Fibroblast of mammary gland (primary cell): ENCODE results near the gene GALNT7.

Experiments
- DNase-seq: peaks from one replicate; pipeline ENCODE4 v3.0.0-alpha.2; 2010; ENCODE audit warnings: low read depth
- H3K4me3 ChIP-seq: 2 replicates; pipeline ENCODE4 v1.5.1; 2011; ENCODE audit warnings: low read depth, mild to moderate bottlenecking, low read length, moderate library complexity; ENCODE audit not compliant: control insufficient read depth
- TF ChIP-seq, protein P1 (sequence below): conservative IDR thresholded peaks from 2 replicates; pipeline ENCODE4 v1.5.1; 2011; ENCODE audit warnings: low read depth, low read length, inconsistent platforms; ENCODE audit not compliant: control insufficient read depth, insufficient read depth

The GALNT7 gene

DNA sequence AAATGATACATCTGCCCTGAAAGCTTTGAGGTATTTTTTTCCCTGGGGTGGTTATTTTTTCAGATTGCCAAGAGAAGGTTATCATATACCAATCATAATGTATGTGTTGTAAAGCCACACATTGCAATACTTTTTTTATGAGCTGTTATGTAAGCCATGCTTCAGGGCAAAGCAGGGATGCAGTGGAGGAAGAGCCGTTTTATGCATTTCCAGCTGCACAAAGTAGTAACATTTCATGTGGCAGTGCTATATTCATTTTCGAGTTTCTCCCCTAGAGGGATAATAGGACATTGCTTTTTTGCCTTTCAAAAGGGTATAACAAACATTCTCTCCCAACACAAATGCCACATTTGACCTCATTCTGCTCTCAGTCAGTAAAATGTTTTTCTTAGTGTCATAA lies 68.5 kb downstream of the GALNT7 start:
- no peak for DNase-seq
- TF ChIP-seq, protein P1, sequence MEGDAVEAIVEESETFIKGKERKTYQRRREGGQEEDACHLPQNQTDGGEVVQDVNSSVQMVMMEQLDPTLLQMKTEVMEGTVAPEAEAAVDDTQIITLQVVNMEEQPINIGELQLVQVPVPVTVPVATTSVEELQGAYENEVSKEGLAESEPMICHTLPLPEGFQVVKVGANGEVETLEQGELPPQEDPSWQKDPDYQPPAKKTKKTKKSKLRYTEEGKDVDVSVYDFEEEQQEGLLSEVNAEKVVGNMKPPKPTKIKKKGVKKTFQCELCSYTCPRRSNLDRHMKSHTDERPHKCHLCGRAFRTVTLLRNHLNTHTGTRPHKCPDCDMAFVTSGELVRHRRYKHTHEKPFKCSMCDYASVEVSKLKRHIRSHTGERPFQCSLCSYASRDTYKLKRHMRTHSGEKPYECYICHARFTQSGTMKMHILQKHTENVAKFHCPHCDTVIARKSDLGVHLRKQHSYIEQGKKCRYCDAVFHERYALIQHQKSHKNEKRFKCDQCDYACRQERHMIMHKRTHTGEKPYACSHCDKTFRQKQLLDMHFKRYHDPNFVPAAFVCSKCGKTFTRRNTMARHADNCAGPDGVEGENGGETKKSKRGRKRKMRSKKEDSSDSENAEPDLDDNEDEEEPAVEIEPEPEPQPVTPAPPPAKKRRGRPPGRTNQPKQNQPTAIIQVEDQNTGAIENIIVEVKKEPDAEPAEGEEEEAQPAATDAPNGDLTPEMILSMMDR, result no peak

DNA sequence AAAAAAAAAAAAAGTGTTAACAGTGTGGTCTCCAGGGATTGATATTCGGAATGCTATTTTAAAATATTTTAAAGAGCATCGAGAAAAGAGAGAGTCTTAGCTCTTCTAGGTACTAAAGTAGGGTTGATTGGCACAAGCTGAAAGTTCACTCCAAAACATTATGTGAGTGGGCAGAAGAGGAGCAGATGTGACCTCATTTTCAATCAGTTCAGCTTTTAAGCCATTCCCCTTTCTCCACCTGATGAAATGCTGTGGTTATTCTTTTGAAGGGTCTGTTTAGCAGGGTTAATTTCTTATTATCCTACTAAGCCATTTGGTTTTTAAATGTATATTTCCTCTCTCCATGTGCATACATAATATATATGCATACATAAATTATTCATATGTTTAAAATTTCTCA lies 69.2 kb downstream of the GALNT7 start:
- DNase-seq, result no peak
- TF ChIP-seq, protein P1, result no peak
- no peak overlapping the region for H3K4me3 ChIP-seq

More for the DNA sequence above, 68.5 kb downstream of the GALNT7 start:
- H3K4me3 ChIP-seq, result no peak overlapping the region

DNA sequence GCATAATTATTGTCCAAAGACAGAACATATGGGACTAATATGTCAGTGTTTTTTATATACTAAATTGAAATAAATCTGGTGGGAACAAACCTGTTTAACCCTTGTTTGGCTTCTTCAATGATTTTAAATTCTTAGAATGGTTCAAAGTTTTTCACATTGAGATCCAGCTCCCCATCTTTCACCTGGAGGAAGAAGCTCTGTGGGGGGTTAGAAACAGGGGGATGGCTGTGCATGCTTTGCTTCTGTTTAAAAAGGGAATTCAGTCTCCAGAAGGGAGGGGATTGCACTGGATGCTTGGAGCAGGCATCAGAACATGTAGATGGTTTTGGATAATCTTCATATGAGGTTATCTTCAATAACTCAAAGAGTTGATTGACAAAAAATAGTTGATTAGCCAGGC lies 72.1 kb downstream of the GALNT7 start:
- DNase-seq, result no peak
- TF ChIP-seq, protein P1, result no peak
- H3K4me3 ChIP-seq, result no peak overlapping the region

DNA sequence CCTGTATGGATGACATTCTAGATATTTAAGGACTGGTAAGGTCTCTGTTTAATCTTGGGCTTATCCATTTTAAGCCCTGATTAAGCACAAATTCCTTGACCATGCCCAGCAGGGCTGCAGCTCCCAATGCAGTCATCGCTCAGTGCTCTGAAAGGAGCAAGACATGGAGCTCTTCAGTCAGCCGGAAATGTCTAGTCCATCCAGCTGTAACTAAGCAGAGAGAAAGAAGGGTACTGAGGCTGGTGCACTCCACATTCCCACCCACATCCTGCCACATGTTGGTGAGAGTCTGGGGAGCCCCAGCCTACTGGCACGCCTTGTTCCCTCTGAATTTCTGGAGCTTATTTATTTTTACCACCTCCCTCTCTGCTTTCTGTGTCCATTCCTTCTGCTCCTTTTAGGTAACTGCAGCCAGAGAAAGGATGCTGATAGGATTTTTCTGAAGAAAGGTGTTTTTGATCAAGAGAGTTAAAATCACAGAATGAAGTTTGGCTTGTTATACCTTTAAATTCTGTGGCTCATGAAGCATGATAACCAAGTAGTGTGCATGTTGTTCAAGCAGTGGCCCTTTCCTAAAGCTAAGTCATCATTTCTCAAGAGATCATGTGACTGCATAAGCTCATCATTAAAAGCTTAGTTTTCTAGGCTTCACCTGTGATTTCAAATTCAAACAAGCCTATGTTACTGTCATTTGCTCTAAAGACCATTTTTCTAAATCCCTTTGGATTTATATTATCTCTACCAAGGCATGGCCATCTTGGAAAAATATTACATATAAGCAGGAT lies 74.0 kb downstream of the GALNT7 start:
- H3K4me3 ChIP-seq, result no peak overlapping the region
- TF ChIP-seq, protein P1, result no peak
- peak; percentile 19 for DNase-seq

DNA sequence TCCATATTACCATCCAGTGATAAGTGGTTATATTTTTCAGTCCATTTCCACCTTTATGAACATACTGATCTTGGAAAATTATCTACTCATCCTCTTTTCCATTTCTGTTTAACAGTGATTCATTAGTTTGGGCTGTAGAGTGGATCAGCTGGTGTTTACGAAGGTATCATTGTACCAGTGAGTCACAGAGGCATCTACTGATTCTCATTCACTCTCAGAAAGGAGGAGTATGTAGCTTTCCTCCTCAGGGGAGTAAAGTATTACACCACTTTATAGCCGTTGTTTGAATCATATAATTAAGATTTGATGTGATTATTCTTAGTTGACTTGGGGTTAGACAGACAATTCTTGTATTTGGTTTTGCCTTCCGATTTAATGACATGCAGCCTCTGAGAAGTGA lies 74.7 kb downstream of the GALNT7 start:
- H3K4me3 ChIP-seq, result no peak overlapping the region
- peak; percentile 91 for DNase-seq
- TF ChIP-seq, protein P1, result no peak

DNA sequence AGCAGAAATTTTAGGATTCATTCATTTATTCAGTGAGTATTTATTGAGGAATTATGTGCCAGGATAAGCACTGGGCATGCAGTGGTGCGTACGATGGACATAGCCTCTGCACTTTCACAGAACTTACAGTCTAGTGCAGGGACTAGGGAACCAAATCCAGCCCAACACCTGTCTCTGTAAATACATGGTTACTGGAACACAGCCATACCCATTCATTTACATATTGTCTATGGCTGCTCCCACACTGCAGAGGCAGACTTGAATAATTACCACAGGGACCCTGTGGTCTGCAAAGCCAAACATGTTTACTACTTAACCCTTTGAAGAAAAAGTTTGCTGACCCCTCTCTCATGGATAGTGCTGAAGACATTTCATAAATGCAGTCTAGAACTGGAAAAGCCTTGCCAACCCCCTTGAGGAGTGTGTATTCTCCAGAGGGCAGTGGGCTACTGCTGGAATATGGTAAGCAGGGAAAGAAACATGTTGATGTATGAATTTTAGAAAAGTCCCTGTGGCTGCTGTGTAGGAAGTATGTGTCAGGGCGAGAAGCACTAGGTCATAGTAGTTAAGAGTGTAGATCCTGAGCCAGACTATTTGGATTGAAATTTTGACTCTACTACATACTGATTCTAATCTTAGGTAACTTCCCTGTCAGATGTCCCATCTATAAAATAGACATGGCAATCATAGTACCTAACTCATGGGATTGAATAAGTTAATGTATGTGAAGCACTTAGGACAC lies 75.5 kb downstream of the GALNT7 start:
- no peak for DNase-seq

More for the DNA sequence above, 75.5 kb downstream of the GALNT7 start:
- TF ChIP-seq, protein P1, result no peak
- no peak overlapping the region for H3K4me3 ChIP-seq
